Tibial nerve (tissue), 4 donors: Measurements from ENCODE around the gene PGR. TPM values are rescaled to one million over a fixed set of nuclear protein-coding genes. Genes with fewer than 3 reads are reported as not detected.

Experiments used
- DNase-seq, 2 donors: peaks; one replicate each; pipeline ENCODE4 v3.0.0-alpha.2; 2019; ENCODE audit warnings: low spot score in 2 of 2
- H3K27ac ChIP-seq, 4 donors: fragments of 200-600 bp; sonication (generic) in 3 of 4; one replicate each; pipeline ENCODE4 v1.5.1; 2017 to 2019; ENCODE audit warnings: mild to moderate bottlenecking in 1 of 4
- H3K27me3 ChIP-seq, 2 donors: fragments of 200-600 bp; sonication (generic) in 1 of 2; one replicate each; pipeline versions ENCODE4 v1.5.1 to v1.6.0; 2017 to 2019
- H3K36me3 ChIP-seq, 3 donors: fragments of 200-600 bp; sonication (generic); one replicate each; pipeline ENCODE4 v1.5.1; 2018 to 2019
- H3K4me1 ChIP-seq, 4 donors: fragments of 200-600 bp; sonication (generic) in 3 of 4; one replicate each; pipeline ENCODE4 v1.5.1; 2017 to 2019
- H3K4me3 ChIP-seq, 4 donors: fragments of 200-600 bp; sonication (generic) in 3 of 4; one replicate each; pipeline ENCODE4 v1.5.1; 2017 to 2019; ENCODE audit warnings: mild to moderate bottlenecking in 1 of 4, moderate library complexity in 1 of 4
- H3K9me3 ChIP-seq, 4 donors: fragments of 200-600 bp; sonication (generic) in 3 of 4; one replicate each; pipeline ENCODE4 v1.5.1; 2017 to 2019
- CTCF ChIP-seq, 5 experiments: fragments of 200-600 bp in 3 of 5; fragments of 450-650 bp in 2 of 5; sonication (generic) in 3 of 5; IDR thresholded peaks; one replicate each; pipeline ENCODE4 v1.5.1; 2016 to 2019; ENCODE audit warnings: antibody characterized with exemption in 5 of 5, mild to moderate bottlenecking in 3 of 5, moderate library complexity in 2 of 5
- EP300 ChIP-seq, 2 donors: sonication (generic); formaldehyde crosslinking; IDR thresholded peaks; one replicate each; pipeline ENCODE4 v1.6.1; 2017; ENCODE audit warnings: antibody characterized with exemption in 2 of 2, mild to moderate bottlenecking in 1 of 2
- POLR2A ChIP-seq, 2 donors: fragments of 450-650 bp; IDR thresholded peaks; one replicate each; pipeline ENCODE4 v1.6.1; 2017; ENCODE audit warnings: antibody characterized with exemption in 2 of 2, mild to moderate bottlenecking in 2 of 2, moderate library complexity in 2 of 2
- WGBS, 2 donors: methylation state at CpG; one replicate each; pipeline ENCODE4 v1.1.5; 2018; 5-methylcytosine and 5-hydroxymethylcytosine counted together
- total RNA-seq, 4 donors: library from RNA; depleted of rRNA; stranded (reverse); fragments of >200 nt; gene quantifications; one replicate each; pipeline ENCODE4 v1.1.0, GENCODE V29; 2016

The PGR gene
- total RNA-seq, 4 donors from 2014 or later = 2.0 to 4.8 (median 2.1) TPM

DNA sequence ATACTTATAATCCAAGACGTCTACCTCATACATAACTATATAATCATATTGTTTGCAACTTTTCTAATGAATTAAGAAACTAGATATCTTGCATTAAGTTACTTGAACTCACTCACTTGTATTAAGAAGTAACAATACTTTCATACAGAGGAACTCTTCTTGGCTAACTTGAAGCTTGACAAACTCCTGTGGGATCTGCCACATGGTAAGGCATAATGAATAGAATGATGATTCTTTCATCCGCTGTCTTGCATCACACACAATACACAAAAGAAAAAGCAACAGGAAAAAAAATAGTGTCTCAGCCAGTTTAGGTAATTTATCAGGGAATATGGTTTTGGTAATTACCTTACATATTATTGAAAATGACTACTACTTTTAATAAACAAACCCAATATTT lies 79.8 kb downstream of the PGR start:
- H3K4me1 ChIP-seq = no peaks in the 10 kb centered on the region
- TF ChIP-seq POLR2A (IDR thresholded peaks at IDR 0.05) (no peak), CTCF (IDR thresholded peaks at IDR 0.05) (no peak), EP300 (IDR thresholded peaks at IDR 0.05) (no peak)
- no peaks in the 10 kb centered on the region for H3K36me3 ChIP-seq
- no peaks in the 10 kb centered on the region for H3K27me3 ChIP-seq
- no peak overlapping the region for H3K4me3 ChIP-seq
- WGBS, 2 donors = 69 to 80% methylated on average over 2 of the region's 2 CpGs
- H3K27ac ChIP-seq = no peak overlapping the region
- no peak for DNase-seq
- H3K9me3 ChIP-seq = no peaks in the 10 kb centered on the region

- Histone ChIP-seq H3K9me3 (no peaks in the 10 kb centered on the region), H3K4me1 (no peaks in the 10 kb centered on the region), H3K36me3 (no peaks in the 10 kb centered on the region), H3K4me3 (no peak overlapping the region), H3K27me3 (no peaks in the 10 kb centered on the region), H3K27ac (no peak overlapping the region)
- 57 to 60% methylated on average over 4 of the region's 4 CpGs for WGBS, 2 donors
- no peak for TF ChIP-seq CTCF (IDR thresholded peaks at IDR 0.05)
- TF ChIP-seq EP300 (IDR thresholded peaks at IDR 0.05) = no peak
- no peak for TF ChIP-seq POLR2A (IDR thresholded peaks at IDR 0.05)
- DNase-seq = no peak
Observed at GRCh38 chr11:101049123-101049522, 80.5 kb downstream of the PGR start.

DNA sequence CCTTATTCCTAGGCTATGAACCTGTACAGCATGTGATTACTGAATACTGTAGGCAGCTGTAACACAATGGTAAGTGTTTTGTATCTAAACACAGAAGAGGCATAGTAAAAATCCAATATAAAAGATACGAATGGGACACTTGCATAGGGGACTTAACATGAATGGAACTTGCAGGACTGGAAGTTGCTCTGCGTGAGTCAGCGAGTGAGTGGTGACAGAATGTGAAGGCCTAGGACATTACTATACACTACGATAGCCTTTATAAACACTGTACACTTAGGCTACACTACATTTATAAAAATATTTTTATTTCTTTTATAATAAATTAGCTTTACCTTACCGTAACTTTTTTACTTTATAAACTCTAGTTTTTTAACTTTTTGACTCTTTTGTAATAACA lies 81.1 kb downstream of the PGR start:
- Histone ChIP-seq H3K4me3 (no peak overlapping the region), H3K4me1 (no peaks in the 10 kb centered on the region)

DNA sequence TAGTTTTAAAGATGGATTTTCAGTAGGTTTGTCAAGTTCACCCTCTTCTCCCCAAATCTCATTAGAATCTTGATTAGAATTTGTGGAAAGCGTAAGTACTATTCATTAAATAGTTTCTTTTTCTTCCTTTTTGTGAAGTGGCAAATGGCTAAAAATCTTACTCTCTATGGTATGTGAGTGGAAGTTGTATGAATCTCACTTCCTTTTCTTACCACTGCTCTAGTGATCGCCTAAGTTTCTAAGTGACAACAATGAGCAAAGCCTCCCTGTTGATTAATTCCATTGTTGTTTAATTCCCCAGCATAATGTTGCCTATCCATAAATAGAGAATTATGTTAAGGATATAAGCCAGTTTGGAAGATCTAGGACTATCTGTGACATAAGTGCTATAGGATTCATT lies 82.7 kb downstream of the PGR start:
- no peaks in the 10 kb centered on the region for H3K4me1 ChIP-seq
- H3K27ac ChIP-seq = no peak overlapping the region
- WGBS, 2 donors = 85 to 86% methylated on average over 2 of the region's 2 CpGs
- H3K9me3 ChIP-seq = no peaks in the 10 kb centered on the region
- TF ChIP-seq POLR2A (IDR thresholded peaks at IDR 0.05) (no peak), CTCF (IDR thresholded peaks at IDR 0.05) (no peak), EP300 (IDR thresholded peaks at IDR 0.05) (no peak)
- DNase-seq = no peak
- H3K4me3 ChIP-seq = no peak overlapping the region
- H3K27me3 ChIP-seq = no peaks in the 10 kb centered on the region
- no peaks in the 10 kb centered on the region for H3K36me3 ChIP-seq

More for the DNA sequence above, 81.1 kb downstream of the PGR start:
- H3K9me3 ChIP-seq = no peaks in the 10 kb centered on the region
- TF ChIP-seq EP300 (IDR thresholded peaks at IDR 0.05) = no peak
- no peak for TF ChIP-seq POLR2A (IDR thresholded peaks at IDR 0.05)
- TF ChIP-seq CTCF (IDR thresholded peaks at IDR 0.05) = no peak
- WGBS, 2 donors = 88 to 89% methylated on average over 5 of the region's 5 CpGs
- H3K36me3 ChIP-seq = no peaks in the 10 kb centered on the region
- no peak for DNase-seq
- H3K27ac ChIP-seq = no peak overlapping the region
- no peaks in the 10 kb centered on the region for H3K27me3 ChIP-seq

DNA sequence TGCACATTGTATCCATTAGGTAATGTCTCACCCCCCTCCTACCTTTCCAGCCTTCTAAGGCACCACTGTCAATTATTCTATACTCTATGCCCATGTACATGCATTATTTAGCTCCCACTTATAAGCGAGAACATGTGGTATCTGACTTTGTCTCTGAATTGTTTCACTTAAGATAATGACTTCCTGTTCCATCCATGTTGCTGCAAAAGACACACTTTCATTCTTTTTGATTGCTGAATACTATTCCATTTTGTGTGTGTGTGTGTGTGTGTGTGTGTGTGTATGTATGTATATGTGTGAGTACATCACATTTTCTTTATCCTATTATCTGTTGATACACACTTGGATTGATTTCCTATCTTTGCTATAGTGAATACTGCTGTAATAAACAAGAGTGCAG lies 84.2 kb downstream of the PGR start:
- H3K27ac ChIP-seq = no peak overlapping the region
- H3K4me1 ChIP-seq = no peaks in the 10 kb centered on the region
- no peak for DNase-seq
- H3K4me3 ChIP-seq = no peak overlapping the region
- no peaks in the 10 kb centered on the region for H3K36me3 ChIP-seq
- no peaks in the 10 kb centered on the region for H3K9me3 ChIP-seq
- 96 to 97% methylated on average over 1 of the region's 1 CpG for WGBS, 2 donors
- no peak for TF ChIP-seq CTCF (IDR thresholded peaks at IDR 0.05)
- TF ChIP-seq EP300 (IDR thresholded peaks at IDR 0.05) = no peak
- TF ChIP-seq POLR2A (IDR thresholded peaks at IDR 0.05) = no peak
- H3K27me3 ChIP-seq = no peaks in the 10 kb centered on the region
